HG03025 (cell line): Measurements from ENCODE around the gene ZNHIT6.

ENCODE experiments used
- ATAC-seq: cut with Tn5 transposase; IDR thresholded peaks from one replicate; pipeline ENCODE4 v1.9.1; 2021; ENCODE audit warnings: mild to moderate bottlenecking, moderate library complexity; ENCODE audit not compliant: unreplicated experiment, low FRiP score

Gene ZNHIT6

GRCh38 chr1:85624361-85624760 lies 83.9 kb downstream of the ZNHIT6 start:
- ATAC-seq = no peak

- ATAC-seq = no peak
These were observed 85.2 kb downstream of the ZNHIT6 start for GRCh38 chr1:85623061-85623471.

DNA sequence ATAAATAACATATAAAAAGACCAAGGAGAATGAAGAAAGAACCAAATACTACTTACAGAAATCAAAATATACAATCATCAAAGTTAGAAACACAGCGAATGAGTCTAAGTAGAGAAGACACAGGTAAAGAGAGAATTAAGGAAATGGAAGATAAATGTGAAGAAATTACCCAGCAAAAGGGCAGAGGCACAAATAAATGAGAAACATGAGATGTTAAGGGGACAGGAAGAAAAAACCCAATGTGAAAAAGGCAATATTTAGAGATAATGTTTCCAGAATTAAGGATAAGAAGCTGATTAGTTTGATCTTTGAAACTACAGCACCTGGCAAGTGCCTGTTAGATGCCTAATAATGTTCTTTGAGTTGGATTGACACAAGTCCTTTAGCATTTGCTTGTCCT lies 86.8 kb downstream of the ZNHIT6 start:
- ATAC-seq = no peak

DNA sequence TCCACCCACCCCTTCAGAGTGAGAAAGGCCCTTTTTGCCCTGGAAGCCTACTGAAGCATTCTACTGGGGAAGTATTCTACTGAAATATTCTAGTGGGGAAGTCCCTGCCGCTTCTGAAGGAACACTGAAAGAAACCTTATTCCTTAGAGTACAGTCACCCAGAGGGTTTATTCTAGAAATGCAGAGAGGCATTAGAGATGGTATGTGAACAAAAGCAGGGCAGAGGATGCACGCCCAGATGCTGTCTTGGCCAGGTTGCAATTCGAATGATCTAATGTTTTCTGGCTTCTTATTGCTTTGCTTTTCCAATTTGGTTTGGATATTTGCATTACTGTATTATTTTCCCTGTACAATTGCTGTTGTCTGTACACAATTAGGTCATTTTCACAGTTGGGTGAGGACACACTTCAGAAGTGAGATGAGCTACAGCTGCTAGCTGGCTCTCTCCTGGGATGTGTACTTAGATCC lies 90.6 kb downstream of the ZNHIT6 start:
- ATAC-seq = no peak

DNA sequence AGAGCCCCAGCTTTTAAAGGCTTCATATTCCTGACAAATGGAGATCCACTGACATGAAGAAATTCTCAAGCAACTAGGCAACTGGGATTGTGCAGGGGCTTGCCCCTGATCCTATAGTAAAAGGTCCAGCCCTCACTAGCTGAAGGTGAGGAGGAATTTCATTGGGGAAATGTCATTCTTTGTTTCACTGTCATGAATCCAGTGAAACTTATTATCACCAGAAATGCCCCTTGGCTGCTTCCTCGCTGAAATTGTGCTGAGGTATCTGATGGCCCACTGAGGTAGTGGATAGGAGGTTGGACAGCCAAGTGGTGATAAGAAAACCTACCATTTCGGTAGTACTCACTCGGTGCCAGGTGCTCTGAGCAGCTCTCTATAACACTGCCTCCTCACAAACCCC lies 91.5 kb downstream of the ZNHIT6 start:
- ATAC-seq = no peak

GRCh38 chr1:85616364-85616705 lies 91.9 kb downstream of the ZNHIT6 start:
- ATAC-seq = no peak

- ATAC-seq = no peak
These were observed 92.5 kb downstream of the ZNHIT6 start for GRCh38 chr1:85615586-85616363.

GRCh38 chr1:85612704-85613361 lies 95.4 kb downstream of the ZNHIT6 start:
- ATAC-seq = no peak

- no peak for ATAC-seq
These were observed 96.4 kb downstream of the ZNHIT6 start for GRCh38 chr1:85611856-85612255.

- ATAC-seq = no peak
These were observed 96.8 kb downstream of the ZNHIT6 start for GRCh38 chr1:85611425-85611824.

- ATAC-seq = no peak
These were observed 98.3 kb downstream of the ZNHIT6 start for GRCh38 chr1:85609976-85610375.

- no peak for ATAC-seq
These were observed 99.4 kb downstream of the ZNHIT6 start for GRCh38 chr1:85608851-85609250.

- ATAC-seq = no peak
These were observed 100.3 kb downstream of the ZNHIT6 start for GRCh38 chr1:85607921-85608265.

DNA sequence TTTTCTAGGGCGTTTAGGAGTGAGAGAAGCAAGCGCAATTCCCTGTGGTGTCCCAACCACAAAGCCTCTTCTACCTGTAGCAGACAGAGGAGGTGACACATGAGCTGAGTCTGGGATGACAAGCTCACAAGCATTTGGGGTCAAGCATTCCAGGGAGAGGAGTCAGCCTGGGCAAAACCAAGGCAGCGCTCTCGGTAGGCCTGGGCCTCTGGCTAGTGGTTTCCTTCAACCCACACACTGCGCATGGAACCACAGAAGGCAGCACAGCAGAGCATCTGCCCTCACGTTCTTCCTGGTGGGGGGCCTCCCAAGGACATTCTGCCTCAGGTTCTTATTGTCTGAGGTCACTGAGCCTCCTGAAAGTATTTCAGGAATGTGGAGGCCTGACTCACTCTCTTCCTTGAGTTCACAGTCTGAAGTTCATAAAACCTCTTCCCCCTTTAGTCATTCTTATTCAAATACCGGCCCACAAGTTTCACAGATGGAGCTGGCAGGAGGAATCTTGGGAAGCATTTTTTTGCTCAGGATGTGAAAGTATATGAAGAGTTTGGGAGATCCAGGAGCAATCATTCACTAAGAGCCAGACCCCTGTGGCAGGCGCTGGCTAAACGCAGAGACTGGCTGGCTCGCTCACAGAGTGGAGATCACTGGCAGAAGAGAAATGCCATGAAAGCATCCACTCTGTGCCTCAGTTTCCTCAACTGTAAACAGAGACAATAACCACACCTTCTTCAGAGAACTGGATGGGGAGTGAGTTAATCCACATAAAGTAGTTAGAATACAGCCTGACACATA lies 100.9 kb downstream of the ZNHIT6 start:
- ATAC-seq = no peak

DNA sequence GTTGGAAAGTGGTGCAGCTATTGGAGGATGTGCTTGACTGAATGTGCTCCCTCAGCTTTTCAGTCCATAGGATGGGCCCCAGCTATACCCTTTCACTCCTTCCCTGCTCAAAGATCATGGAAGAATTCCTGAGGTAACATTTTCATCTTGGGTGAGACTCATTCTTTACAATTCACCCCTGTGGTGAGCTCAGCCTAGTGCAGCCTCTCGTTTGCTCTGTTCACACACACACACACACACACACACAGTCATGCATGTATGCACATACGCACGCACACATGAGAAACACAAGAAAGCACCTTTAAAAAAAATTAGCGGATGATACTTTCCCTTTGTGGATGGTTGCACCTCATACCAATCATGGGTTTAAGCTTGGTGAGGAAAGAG lies 101.8 kb downstream of the ZNHIT6 start:
- no peak for ATAC-seq

DNA sequence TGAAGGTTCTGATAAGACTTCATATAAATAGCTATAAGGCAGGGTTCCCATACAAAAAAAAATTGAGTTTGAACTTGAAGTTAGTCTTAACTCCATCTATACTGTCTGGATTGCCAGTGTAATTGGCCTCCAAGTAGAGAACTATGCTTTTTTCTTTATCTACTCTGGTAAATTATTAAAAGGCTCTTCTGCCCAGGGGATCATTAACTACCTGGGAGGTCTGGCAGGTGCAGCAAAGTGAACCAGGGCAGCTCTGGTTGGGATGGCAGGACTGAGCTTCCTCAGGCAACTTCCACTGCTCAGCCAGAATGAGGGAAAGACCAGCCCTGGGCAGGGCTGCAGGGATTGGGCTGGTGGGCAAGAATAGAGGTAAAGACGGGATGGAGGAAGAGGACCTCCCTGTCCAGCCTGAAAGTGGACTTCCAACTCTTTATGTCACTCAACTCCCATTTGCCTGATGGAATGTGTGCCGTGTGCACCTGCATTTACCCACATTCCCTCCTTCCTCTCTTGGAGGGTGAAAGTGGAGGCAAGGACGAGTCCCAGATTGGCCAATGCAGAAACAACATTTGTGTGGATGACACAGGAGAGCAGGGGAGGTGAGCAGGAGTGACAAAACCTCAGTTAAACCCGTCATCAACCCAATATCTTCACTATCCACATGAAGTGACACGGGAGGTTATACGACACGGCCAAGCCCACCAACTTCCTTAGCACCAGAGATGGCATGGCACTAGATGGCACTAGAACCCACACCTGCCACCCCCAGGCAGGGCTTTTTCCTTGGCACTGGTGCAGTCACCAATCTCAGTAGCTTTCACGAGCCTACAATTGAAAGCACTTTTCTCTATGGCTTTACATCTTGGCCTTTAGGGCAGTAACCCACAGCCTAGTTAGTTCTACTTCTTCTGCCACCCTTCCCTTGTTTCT lies 102.5 kb downstream of the ZNHIT6 start:
- ATAC-seq = no peak

DNA sequence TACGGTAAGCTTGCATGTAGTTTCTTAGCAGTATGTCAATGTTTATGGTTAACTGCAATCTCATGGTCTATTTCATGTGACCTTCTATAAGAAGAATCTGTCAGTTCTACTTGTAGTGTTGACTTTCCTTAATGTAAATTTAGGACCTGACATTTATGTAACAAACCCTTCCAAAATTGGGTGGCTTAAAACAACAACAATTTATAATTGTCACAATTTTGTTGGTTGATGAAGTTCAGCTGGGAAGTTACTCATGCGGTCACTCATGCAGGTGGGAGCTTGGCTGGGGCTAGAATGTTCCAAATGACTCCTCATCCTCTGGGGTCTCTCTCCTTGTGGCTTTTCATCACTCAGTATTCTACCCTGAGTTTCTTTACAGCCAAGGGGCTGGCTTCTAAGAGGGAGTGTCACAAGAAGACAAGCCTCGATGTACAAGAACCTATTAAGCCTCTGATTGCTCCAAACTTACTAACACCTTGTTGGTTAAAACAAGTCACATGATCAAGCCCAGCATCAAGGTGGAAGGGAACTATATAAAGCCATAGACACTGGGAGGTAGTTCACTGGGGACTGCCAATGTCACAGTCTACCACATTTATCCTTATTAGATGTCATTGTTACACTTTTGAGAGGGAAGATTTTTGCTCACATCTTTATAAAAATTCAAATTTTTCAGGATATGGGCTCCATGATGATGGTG lies 103.8 kb downstream of the ZNHIT6 start:
- ATAC-seq = no peak

- ATAC-seq = no peak
These were observed 105.0 kb downstream of the ZNHIT6 start for GRCh38 chr1:85603086-85603880.

DNA sequence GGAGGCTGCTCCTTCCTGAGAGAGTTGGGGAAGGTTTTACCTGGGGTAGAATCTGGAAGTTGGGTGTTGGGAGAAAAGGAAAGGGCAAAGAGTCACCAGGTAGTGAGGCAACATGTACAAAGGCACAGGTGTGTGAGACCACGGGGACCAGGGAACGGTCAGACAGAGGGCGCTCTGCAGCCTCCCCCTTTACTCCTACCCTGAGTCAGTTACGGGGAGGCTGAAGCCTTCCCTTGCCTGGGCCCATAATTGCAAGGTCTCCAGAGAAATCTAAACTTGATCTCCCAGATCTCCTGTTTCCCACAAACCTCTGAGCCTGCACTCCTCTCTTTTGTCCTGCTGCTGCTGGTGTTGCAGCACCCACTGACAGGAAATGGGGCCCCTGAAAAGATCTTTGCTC lies 105.7 kb downstream of the ZNHIT6 start:
- ATAC-seq = no peak
